Tibial artery (tissue), 4 donors: Measurements from ENCODE around the gene MCHR1.

Experiments
- DNase-seq, 2 donors: peaks; one replicate each; pipeline ENCODE4 v3.0.0-alpha.2; 2019
- H3K27ac ChIP-seq, 2 donors: fragments of 200-600 bp; sonication (generic) in 1 of 2; 1 replicate in 1 of 2; 2 replicates in 1 of 2; pipeline ENCODE4 v1.5.1; 2018 to 2019; ENCODE audit warnings: mild to moderate bottlenecking in 1 of 2
- H3K27me3 ChIP-seq, 2 donors: fragments of 200-600 bp; sonication (generic) in 1 of 2; one replicate each; pipeline versions ENCODE4 v1.5.1 to v1.6.0; 2016 to 2019
- H3K36me3 ChIP-seq, 3 donors: fragments of 200-600 bp; sonication (generic) in 2 of 3; one replicate each; pipeline ENCODE4 v1.5.1; 2016 to 2019; ENCODE audit warnings: mild to moderate bottlenecking in 2 of 3
- H3K4me1 ChIP-seq, 4 donors: fragments of 200-600 bp; sonication (generic) in 2 of 4; 1 replicate in 3 of 4; 2 replicates in 1 of 4; pipeline ENCODE4 v1.5.1; 2016 to 2019
- H3K4me3 ChIP-seq, 2 donors: fragments of 200-600 bp; sonication (generic) in 1 of 2; 1 replicate in 1 of 2; 2 replicates in 1 of 2; pipeline ENCODE4 v1.5.1; 2018 to 2019; ENCODE audit warnings: mild to moderate bottlenecking in 2 of 2
- H3K9me3 ChIP-seq, 3 donors: fragments of 200-600 bp; sonication (generic) in 1 of 3; one replicate each; pipeline ENCODE4 v1.5.1; 2016 to 2019
- intact Hi-C: fragments of 100-400 bp; cut with DNase I; formaldehyde crosslinking; loops from one replicate; pipeline ENCODE4 v1.15.0; 2023; ENCODE audit warnings: low total_unique reads
- TF ChIP-seq, protein P1 (sequence below), 2 experiments: fragments of 200-600 bp in 1 of 2; fragments of 450-650 bp in 1 of 2; IDR thresholded peaks; one replicate each; pipeline ENCODE4 v1.5.1; 2017 to 2019; ENCODE audit warnings: antibody characterized with exemption in 2 of 2, mild to moderate bottlenecking in 1 of 2, moderate library complexity in 1 of 2

The MCHR1 gene

DNA sequence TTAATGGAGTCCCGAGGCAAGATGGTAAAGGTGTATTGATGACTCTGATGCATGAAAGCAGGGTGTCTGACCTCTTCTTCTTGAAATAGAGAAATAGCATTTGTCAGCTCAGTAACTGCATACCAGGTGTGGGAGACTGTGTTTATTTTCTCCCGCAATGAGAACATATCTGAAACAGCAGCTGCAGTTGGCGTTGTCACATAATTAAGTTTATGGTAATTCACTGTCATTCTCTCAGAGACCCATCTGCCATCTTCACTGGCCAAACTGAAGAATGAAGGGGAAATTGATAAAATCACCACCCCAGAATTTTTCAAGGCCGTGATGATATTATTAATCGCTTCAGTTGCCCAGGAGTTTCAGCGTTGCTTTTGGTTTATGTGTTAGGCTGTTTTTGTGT, 20.1 kb upstream of the MCHR1 start:
- Histone ChIP-seq H3K27ac (no peak overlapping the region), H3K4me3 (no peak overlapping the region), H3K36me3 (no peaks in the 10 kb centered on the region), H3K27me3 (no peaks in the 10 kb centered on the region), H3K9me3 (no peaks in the 10 kb centered on the region), H3K4me1 (peaks cover 0 to 12% (median 11%) of the 10 kb centered on the region in 4 donors)
- no peak for DNase-seq
- TF ChIP-seq, protein P1, sequence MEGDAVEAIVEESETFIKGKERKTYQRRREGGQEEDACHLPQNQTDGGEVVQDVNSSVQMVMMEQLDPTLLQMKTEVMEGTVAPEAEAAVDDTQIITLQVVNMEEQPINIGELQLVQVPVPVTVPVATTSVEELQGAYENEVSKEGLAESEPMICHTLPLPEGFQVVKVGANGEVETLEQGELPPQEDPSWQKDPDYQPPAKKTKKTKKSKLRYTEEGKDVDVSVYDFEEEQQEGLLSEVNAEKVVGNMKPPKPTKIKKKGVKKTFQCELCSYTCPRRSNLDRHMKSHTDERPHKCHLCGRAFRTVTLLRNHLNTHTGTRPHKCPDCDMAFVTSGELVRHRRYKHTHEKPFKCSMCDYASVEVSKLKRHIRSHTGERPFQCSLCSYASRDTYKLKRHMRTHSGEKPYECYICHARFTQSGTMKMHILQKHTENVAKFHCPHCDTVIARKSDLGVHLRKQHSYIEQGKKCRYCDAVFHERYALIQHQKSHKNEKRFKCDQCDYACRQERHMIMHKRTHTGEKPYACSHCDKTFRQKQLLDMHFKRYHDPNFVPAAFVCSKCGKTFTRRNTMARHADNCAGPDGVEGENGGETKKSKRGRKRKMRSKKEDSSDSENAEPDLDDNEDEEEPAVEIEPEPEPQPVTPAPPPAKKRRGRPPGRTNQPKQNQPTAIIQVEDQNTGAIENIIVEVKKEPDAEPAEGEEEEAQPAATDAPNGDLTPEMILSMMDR (IDR thresholded peaks at IDR 0.05), result no peak
- intact Hi-C loops, result no loop called here

DNA sequence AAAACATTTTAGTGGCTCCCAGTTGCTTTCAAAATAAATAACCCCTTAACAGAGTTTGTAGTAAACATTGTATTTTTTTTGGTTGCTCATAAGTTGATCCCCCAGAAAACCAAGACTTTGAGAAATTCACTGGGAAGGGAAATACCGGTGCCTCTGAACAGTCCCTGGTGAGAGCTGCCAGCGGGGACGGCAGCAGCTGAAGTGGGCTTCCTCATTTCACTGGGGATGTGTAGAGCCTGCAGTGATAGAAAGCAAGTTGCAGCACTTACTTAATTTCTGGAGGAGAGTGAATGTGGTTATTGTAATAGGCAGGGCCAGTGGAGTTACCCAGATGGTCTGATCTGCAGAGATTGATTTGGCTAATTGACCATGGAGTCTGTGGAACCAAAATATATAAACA, 18.6 kb upstream of the MCHR1 start:
- TF ChIP-seq, protein P1 (IDR thresholded peaks at IDR 0.05), result no peak
- Histone ChIP-seq H3K4me3 (no peak overlapping the region), H3K27me3 (no peaks in the 10 kb centered on the region), H3K27ac (no peak overlapping the region), H3K36me3 (no peaks in the 10 kb centered on the region), H3K4me1 (peaks cover 0 to 14% (median 12%) of the 10 kb centered on the region in 4 donors), H3K9me3 (no peaks in the 10 kb centered on the region)
- intact Hi-C loops, result no loop called here
- DNase-seq, result no peak

DNA sequence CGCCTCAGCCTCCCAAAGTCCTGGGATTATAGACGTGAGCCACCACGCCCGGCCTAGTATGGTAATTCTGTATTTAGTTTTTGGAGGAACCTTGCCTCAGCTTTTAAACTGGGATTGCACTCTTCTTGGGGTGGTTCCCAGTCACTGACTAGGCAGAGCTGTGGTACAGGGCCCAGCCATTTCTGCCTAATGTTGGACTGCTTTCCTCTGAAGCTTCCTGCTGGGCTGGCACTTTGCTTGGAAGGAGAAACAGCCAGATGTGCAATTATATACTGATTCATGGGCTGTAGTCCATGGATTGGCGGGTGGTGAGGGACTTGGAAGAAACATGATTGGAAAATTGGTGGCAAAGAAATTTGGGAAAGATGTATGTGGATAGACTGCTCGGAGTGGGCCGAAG, 17.6 kb upstream of the MCHR1 start:
- H3K9me3 ChIP-seq, result no peaks in the 10 kb centered on the region
- intact Hi-C loops, result no loop called here
- TF ChIP-seq, protein P1 (IDR thresholded peaks at IDR 0.05), result no peak
- H3K27ac ChIP-seq, result no peak overlapping the region
- no peaks in the 10 kb centered on the region for H3K36me3 ChIP-seq
- no peaks in the 10 kb centered on the region for H3K27me3 ChIP-seq
- no peak for DNase-seq
- peaks cover 0 to 24% (median 21%) of the 10 kb centered on the region in 4 donors for H3K4me1 ChIP-seq
- no peak overlapping the region for H3K4me3 ChIP-seq

DNA sequence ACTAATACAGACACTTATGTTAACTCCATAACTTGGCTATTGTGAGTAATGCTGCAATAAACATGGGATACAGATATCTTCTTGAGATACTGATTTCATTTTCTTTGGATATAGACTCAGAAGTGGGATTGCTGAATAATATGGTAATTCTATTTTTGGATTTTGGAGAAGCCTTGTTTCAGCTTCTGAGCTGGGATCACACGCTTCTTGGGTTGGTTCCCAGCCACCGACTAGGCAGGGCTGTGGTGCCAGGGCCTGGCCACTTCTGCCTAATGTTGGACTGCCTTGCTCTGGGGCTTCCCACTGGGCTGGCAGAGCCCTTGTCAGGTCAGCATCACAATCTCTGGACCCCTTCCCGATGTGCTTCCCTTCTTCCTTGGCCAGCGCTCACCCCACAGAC, 14.0 kb upstream of the MCHR1 start:
- TF ChIP-seq, protein P1 (IDR thresholded peaks at IDR 0.05), result no peak
- Histone ChIP-seq H3K4me3 (no peak overlapping the region), H3K4me1 (peaks cover 0 to 33% (median 27%) of the 10 kb centered on the region in 4 donors), H3K27me3 (no peaks in the 10 kb centered on the region), H3K27ac (peak overlapping the region; percentile 86 to 87), H3K36me3 (no peaks in the 10 kb centered on the region), H3K9me3 (no peaks in the 10 kb centered on the region)
- peak; percentile 77 to 94 for DNase-seq
- intact Hi-C loops, result loop anchor here (5.0 kb wide), 1 partner anchor 152 kb away; the partner anchor contains the start of gene SLC25A17

DNA sequence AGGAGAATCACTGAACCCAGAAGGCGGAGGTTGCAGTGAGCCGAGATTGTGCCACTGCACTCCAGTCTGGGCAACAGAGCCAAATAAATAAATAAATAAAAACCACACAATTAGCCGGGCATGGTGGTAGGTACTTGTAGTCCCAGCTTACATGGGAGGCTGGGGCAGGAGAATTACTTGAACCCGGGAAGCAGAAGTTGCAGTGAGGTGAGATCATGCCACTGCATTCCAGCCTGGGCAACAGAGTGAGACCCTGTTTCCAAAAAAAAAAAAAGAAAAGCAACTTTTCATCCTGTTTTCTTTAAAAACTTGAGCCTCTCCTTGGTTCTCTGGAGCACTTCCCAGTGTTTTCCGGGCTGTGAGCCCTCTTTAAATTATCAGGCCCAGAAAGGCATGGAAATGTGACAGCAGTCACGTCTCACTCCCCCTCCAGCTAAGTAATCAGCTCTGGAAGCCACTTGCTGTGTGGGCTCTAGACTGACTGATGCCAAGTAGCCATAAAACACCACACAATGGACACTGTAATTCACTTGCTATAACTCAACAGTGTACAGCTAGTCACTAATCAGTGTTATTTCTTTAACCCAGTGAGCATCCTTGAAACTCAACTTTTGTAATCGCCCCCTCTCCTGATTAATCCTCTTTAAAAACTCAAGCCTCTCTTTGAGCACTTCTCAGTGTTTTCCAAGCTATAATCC, 13.0 kb upstream of the MCHR1 start:
- Histone ChIP-seq H3K27ac (peak overlapping the region; percentile 86 to 87), H3K27me3 (no peaks in the 10 kb centered on the region), H3K9me3 (no peaks in the 10 kb centered on the region), H3K36me3 (no peaks in the 10 kb centered on the region), H3K4me1 (peaks cover 0 to 33% (median 27%) of the 10 kb centered on the region in 4 donors), H3K4me3 (no peak overlapping the region)
- peak; percentile 72 to 87 for DNase-seq
- intact Hi-C loops, result loop anchor here (5.0 kb wide), 1 partner anchor 151 kb away; the partner anchor contains the start of gene SLC25A17
- TF ChIP-seq, protein P1 (IDR thresholded peaks at IDR 0.05), result no peak
